Hematopoietic multipotent progenitor cell treated with erythropoietin and hydrocortisone succinate and interleukin-3 and kit ligand, for 17 days (in vitro differentiated cells): ENCODE measurements around the gene ZNF263.
"Not testable (repeated sequence)": the region's sequence is repeated elsewhere in the genome, so short reads cannot be mapped to it uniquely, and the experiment has no call there.

Experiments used
- DNase-seq: peaks from one replicate; pipeline ENCODE4 v3.0.0-alpha.2; 2015; ENCODE audit warnings: low spot score

ZNF263 gene

DNA sequence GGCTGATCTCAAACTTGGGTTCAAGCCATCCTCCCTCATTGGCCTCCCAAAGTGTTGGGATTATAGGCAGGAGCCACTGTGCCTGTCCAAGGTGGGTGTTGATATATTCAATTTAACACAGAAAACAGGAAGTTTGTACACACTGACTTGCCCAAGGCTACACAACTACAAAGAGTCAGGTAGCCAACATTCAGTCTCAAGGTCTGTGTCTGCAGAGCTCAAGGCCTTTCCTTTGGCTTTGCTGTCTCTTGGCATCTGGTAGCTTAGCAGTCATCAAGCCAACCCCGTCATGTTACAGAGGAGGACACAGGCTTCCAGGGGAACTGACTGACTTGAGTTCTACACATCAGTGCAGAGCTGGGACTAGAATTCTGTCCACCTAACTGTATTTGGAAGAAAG is 15.0 kb upstream of the ZNF263 start:
- DNase-seq: no peak

DNA sequence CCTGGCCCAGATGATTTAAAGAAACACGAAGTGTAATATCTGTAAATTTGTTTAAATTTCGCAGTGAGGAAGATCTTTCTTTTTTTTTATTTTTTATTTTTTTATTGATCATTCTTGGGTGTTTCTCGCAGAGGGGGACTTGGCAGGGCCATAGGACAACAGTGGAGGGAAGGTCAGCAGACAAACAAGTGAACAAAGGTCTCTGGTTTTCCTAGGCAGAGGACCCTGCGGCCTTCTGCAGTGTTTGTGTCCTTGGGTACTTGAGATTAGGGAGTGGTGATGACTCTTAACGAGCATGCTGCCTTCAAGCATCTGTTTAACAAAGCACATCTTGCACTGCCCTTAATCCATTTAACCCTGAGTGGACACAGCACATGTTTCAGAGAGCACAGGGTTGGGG is 12.6 kb upstream of the ZNF263 start:
- DNase-seq: not testable (repeated sequence)

DNA sequence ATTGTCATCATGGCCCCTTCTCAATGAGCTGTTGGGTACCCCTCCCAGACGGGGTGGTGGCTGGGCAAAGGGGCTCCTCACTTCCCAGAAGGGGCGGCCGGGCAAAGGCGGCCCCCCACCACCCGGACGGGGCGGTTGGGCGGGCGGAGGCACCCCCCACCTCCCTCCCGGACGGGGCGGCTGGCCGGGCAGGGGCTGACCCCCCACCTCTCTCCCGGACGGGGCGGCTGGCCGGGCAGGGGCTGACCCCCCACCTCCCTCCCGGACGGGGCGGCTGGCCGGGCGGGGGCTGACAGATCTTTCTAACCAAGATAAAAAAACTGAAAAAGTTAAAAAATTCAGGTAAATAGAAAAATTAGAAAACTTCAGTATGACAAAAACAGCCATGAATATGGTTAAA is 12.0 kb upstream of the ZNF263 start:
- not testable (repeated sequence) for DNase-seq

- DNase-seq: no peak
These were observed 8.8 kb upstream of the ZNF263 start for GRCh38 chr16:3274490-3274889.

DNA sequence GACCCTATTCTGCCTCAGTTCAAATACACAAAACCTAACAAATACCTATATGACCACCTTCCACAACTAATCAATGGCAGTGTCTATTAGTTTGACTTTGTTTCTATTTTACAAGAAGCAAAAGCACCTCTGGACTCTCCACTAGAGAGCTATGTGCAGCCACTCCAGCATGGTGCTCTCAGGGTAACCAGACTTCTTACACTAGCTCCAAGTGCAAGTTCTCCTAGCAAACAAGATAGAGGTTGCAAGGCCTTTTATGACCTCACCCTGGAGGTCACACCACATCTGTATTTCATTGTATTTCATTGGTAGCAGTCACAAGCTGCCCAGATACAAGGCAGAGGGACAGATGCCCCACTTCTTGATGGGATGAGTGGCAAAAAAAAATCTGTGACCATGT is 8.3 kb upstream of the ZNF263 start:
- DNase-seq: no peak

- DNase-seq: no peak
These were observed 6.6 kb upstream of the ZNF263 start for GRCh38 chr16:3276679-3277078.

GRCh38 chr16:3281222-3281820 is 2.0 kb upstream of the ZNF263 start:
- DNase-seq: no peak

- DNase-seq: peak; percentile 14
These were observed 1.1 kb upstream of the ZNF263 start for GRCh38 chr16:3282103-3282729.

GRCh38 chr16:3283543-3284447 is 504 bp downstream of the ZNF263 start:
- DNase-seq: no peak

GRCh38 chr16:3285131-3285530 is 1.8 kb downstream of the ZNF263 start:
- DNase-seq: no peak

DNA sequence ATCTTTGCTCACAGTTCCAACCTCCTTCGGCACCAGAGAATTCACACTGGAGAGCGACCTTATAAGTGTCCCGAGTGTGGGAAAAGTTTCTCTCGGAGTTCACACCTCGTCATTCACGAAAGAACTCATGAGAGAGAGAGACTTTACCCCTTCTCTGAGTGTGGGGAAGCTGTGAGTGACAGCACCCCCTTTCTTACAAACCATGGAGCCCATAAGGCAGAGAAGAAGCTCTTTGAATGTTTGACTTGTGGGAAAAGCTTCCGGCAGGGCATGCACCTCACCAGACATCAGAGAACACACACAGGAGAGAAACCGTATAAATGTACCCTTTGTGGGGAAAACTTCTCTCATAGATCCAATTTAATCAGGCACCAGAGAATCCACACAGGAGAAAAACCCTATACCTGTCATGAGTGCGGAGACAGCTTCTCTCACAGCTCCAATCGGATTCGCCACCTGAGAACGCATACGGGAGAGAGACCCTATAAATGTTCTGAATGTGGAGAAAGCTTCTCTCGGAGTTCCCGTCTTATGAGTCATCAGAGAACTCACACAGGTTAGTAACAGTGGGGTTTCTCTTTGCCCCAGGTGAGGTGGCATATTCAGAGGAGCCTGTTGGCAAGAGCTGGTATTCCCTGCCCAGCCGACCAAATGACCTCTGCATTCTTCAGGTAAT is 6.8 kb downstream of the ZNF263 start:
- DNase-seq: no peak

DNA sequence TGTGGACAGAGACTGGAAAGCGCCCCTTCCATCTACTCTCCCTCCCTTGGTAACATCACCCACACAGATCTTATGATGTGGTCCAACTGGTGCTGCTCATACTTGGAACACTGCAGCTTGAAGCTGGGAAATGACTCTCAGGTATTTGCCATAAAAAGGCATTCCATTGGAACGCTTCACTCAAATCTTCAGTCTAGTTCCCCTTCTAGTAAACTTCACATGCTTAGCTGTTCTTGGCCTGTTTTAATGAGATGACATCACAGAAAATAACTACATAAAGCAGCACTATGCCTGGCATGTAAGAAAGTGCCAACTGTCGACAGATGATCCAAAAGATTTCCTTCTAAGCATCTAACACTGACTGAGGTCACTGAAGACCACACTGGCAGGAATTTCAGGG is 9.3 kb downstream of the ZNF263 start:
- no peak for DNase-seq

- no peak for DNase-seq
These were observed 11.9 kb downstream of the ZNF263 start for GRCh38 chr16:3295209-3295608.

GRCh38 chr16:3295783-3296182 is 12.5 kb downstream of the ZNF263 start:
- no peak for DNase-seq

GRCh38 chr16:3304370-3304769 is 21.1 kb downstream of the ZNF263 start:
- no peak for DNase-seq

DNA sequence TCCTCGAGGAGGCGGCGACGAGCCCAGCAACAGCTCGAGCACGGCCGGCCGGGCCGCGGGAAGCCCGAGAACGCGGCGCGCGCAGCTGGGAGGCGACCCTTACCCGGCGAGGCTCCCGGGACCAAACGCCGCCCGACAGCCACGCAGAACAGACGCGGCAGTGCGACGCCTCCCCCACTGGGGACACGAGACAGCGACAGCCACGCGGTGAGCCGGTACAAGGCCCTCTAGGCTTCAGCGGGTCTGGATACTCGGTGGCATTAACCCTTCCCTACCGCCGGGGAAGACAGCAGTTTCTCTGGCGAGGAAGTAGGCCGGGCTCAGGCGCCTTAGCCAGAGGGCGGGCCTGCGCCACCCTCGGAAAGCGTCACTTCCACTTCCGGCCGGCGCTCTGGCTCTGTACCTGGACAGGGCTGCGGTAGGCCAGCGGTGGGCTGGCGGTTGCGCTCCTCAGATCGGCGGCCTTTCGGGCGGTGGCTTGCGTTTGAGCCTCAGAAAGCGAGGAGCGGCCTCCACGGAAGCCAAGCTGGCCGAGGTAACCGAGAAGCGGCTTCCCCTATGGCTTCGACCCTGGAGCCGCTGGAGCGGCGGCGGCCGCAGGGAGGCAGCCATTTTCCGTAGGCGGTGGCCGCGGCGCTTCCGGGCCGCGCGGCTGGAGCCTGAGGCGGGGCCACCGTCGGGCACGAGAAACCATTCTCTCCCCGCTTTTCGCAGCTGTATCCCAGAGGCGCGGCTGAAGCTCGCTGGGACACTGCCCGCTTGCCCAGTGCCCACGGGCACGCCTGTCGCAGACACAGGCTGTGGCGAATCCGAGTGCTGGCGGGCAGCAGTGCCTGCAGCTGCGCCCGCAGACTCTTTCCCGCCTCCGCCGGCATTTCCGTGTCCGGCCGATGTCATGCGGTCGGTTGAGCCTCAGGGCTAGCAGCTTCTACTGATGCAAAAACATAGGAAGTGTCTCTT is 22.1 kb downstream of the ZNF263 start, which contains the start of the genes TIGD7 and ZNF75A:
TSS of gene TIGD7 (minus strand) at position 322 of the 960 bp plus-strand sequence. CDS start 4,816 bp downstream, outside the sequence.
TSS of gene ZNF75A (plus strand) at position 389 of the 960 bp plus-strand sequence. CDS start 2,932 bp downstream, outside the sequence.
- peak; percentile 78 for DNase-seq

DNA sequence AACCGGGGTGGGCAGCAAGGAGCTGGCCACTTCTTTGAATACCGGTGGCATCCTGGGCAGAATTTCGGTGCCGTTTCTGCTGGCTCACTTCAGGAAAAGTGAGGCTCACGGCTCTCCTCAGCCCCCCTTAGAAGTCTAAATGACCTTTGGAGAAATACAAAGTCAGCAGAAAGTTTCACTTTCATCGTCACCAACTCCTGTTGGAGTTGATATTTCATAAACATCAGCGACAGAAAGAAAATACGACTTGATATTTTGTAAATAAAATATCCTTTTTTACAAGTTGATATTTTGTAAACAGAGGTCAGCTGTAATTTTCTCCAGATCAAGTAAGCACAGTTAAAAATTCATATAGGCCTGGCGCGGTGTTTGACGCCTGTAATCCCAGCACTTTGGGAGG is 22.8 kb downstream of the ZNF263 start:
- no peak for DNase-seq

DNA sequence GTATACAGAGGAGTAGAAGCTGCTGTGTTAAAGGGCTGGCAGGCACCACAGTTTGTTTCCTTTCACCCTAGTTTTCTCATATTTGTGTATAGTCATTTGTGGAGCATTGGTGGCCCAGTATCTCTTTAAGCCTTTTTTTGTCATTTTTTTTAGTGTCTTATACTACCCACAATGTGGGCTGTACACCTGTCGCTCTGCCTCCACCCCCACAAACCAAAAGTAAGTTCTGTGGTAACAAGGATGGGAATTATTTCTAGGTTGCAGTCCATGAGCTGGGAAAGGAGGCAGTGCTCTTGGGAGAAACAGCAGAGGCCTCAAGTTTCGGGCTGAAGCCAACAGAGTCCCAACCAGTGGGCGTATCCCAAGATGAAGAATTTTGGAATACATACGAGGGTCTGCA is 28.2 kb downstream of the ZNF263 start:
- no peak for DNase-seq

DNA sequence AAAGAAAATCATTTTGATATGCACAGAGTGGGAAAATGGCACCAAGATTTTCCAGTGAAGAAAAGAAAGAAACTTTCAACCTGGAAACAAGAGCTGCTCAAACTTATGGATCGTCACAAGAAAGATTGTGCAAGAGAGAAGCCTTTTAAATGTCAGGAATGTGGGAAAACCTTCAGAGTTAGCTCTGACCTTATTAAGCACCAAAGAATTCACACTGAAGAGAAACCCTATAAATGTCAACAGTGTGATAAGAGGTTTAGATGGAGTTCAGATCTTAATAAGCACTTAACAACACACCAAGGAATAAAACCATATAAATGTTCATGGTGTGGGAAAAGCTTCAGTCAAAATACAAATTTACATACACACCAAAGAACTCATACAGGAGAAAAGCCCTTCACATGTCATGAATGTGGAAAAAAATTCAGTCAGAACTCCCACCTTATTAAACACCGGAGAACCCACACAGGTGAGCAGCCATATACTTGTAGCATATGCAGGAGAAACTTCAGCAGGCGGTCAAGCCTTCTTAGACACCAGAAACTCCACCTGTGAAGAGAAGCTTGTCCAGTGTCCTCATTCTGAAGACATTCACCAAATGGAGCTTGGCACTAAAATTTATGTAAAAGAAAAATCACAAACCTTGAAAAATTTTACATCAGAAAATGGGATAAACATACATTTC is 34.2 kb downstream of the ZNF263 start:
- no peak for DNase-seq

DNA sequence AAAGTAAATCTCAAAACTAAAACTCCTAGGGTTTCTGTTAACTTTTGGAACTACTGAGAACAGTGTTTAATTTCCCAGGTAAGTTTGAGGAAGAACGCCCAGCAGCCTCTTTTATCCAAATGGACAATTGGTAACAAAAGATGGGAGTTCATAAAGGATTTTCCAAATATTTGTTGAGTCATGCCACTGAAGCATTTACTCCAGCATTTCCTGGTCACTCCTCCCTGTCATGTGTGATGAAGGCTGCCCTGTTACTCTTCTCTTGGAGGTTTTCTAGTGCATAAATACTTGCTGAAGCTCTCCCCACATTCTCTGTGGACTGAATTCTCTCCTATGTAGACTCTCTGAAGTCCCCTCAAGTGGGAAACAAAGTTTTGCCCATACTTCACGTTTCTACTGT is 38.5 kb downstream of the ZNF263 start:
- DNase-seq: no peak

- DNase-seq: no peak
These were observed 44.2 kb downstream of the ZNF263 start for GRCh38 chr16:3327514-3327913.
